ENCODE data around the gene GYPE.
"Not testable (repeated sequence)": the region's sequence is repeated elsewhere in the genome, so short reads cannot be mapped to it uniquely, and the experiment has no call there.

DNA sequence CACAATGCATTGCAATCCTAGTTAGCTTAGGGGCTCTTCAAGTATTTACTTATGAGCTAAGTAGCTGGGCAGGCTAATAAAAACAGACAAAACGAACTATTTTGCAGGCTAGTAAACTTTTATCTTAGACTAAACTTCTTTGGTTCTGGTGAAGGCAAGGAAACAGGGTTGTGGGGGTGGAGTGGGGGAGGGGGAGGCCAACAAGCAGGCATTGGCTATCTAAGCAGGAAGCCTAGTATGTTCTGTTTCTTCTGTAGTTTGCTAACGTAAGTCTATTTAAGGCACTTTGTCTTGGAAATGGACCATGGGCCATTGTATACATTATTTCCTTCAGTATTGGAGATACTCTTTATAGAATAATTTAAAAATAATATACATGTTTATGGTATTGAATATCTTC is 35.3 kb upstream of the GYPE start:
- TF ChIP-seq, protein P1, sequence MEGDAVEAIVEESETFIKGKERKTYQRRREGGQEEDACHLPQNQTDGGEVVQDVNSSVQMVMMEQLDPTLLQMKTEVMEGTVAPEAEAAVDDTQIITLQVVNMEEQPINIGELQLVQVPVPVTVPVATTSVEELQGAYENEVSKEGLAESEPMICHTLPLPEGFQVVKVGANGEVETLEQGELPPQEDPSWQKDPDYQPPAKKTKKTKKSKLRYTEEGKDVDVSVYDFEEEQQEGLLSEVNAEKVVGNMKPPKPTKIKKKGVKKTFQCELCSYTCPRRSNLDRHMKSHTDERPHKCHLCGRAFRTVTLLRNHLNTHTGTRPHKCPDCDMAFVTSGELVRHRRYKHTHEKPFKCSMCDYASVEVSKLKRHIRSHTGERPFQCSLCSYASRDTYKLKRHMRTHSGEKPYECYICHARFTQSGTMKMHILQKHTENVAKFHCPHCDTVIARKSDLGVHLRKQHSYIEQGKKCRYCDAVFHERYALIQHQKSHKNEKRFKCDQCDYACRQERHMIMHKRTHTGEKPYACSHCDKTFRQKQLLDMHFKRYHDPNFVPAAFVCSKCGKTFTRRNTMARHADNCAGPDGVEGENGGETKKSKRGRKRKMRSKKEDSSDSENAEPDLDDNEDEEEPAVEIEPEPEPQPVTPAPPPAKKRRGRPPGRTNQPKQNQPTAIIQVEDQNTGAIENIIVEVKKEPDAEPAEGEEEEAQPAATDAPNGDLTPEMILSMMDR (conservative IDR thresholded peaks at IDR 0.05; ENCODE audit: low read length): not testable (repeated sequence)
- TF ChIP-seq EZH2phosphoT487 (IDR thresholded peaks at IDR 0.05; ENCODE audit: borderline replicate concordance): not testable (repeated sequence)

Measured in Loucy (cell line).